CD14-positive monocyte (primary cell): ENCODE measurements around the gene IFNA1. TPM values are rescaled to one million over a fixed set of nuclear protein-coding genes. Genes with fewer than 3 reads are reported as not detected.

Source experiments
- DNase-seq, 3 donors: peaks; one replicate each; pipeline ENCODE4 v3.0.0-alpha.2; 2011 to 2022
- H2AFZ ChIP-seq: 2 replicates; pipeline ENCODE4 v1.6.0; 2012; ENCODE audit warnings: mild to moderate bottlenecking, low read depth, low read length, inconsistent platforms; ENCODE audit not compliant: insufficient read depth, poor library complexity, severe bottlenecking
- H3K27ac ChIP-seq, 2 donors: 1 replicate in 1 of 2; 2 replicates in 1 of 2; pipeline ENCODE4 v1.5.1; 2012 to 2013; ENCODE audit warnings: low read length in 2 of 2, control low read depth in 1 of 2, inconsistent platforms in 1 of 2, low read depth in 1 of 2, mild to moderate bottlenecking in 1 of 2
- H3K27me3 ChIP-seq, 2 donors: one replicate each; pipeline versions ENCODE4 v1.6.0 to v1.6.1; 2011 to 2013; ENCODE audit warnings: low read length in 2 of 2; ENCODE audit not compliant: control insufficient read depth in 2 of 2, insufficient read depth in 2 of 2
- H3K36me3 ChIP-seq, 2 donors: replicated peaks in 1 of 2; 1 replicate in 1 of 2; 2 replicates in 1 of 2; pipeline versions ENCODE4 v1.5.1 to v1.6.1; 2012 to 2013; ENCODE audit warnings: low read length in 2 of 2, control low read depth in 1 of 2, inconsistent platforms in 1 of 2, mild to moderate bottlenecking in 1 of 2; ENCODE audit not compliant: insufficient read depth in 2 of 2, control insufficient read depth in 1 of 2
- H3K4me1 ChIP-seq, 2 donors: 1 replicate in 1 of 2; 2 replicates in 1 of 2; pipeline versions ENCODE4 v1.5.1 to v1.6.1; 2012 to 2013; ENCODE audit warnings: low read length in 2 of 2, control low read depth in 1 of 2, inconsistent platforms in 1 of 2, mild to moderate bottlenecking in 1 of 2, moderate library complexity in 1 of 2; ENCODE audit not compliant: insufficient read depth in 2 of 2, control insufficient read depth in 1 of 2
- H3K4me2 ChIP-seq: replicated peaks from 2 replicates; pipeline ENCODE3; 2012; ENCODE audit warnings: low read length, moderate library complexity, mild to moderate bottlenecking; ENCODE audit not compliant: poor library complexity, severe bottlenecking; ENCODE audit errors: extremely low read depth
- H3K4me3 ChIP-seq, 3 experiments: fragments of 200-600 bp in 1 of 3; sonication (generic) in 1 of 3; replicated peaks in 1 of 3; 1 replicate in 2 of 3; 2 replicates in 1 of 3; pipeline ENCODE4 v1.5.1; 2011 to 2013; ENCODE audit warnings: low read length in 3 of 3, mild to moderate bottlenecking in 3 of 3, control low read depth in 2 of 3, low read depth in 2 of 3, inconsistent platforms in 1 of 3, moderate library complexity in 1 of 3
- H3K79me2 ChIP-seq: 2 replicates; pipeline ENCODE4 v1.6.0; 2012; ENCODE audit warnings: mild to moderate bottlenecking, control low read depth, inconsistent platforms, low read length, moderate library complexity; ENCODE audit not compliant: insufficient read depth
- H3K9ac ChIP-seq: 2 replicates; pipeline ENCODE4 v1.6.0; 2017; ENCODE audit warnings: low read length, mild to moderate bottlenecking; ENCODE audit not compliant: insufficient read depth, poor library complexity, severe bottlenecking
- H3K9me3 ChIP-seq, 2 donors: replicated peaks in 1 of 2; 1 replicate in 1 of 2; 2 replicates in 1 of 2; pipeline versions ENCODE4 v1.5.1 to v1.6.1; 2012 to 2013; ENCODE audit warnings: low read length in 2 of 2, control low read depth in 1 of 2; ENCODE audit not compliant: control insufficient read depth in 1 of 2, insufficient read depth in 1 of 2
- H4K20me1 ChIP-seq: 2 replicates; pipeline ENCODE4 v1.6.0; 2012; ENCODE audit warnings: mild to moderate bottlenecking, low read length, control low read depth, moderate library complexity; ENCODE audit not compliant: insufficient read depth
- H3K27ac Mint-ChIP-seq, 7 donors: one replicate each; pipeline ENCODE4 v1.8.0; 2020; ENCODE audit warnings: mild to moderate bottlenecking in 7 of 7, mixed read lengths in 7 of 7, moderate library complexity in 6 of 7, inconsistent platforms in 2 of 7
- H3K27me3 Mint-ChIP-seq, 3 donors: one replicate each; pipeline ENCODE4 v1.8.0; 2021 to 2022; ENCODE audit warnings: low read depth in 3 of 3, mild to moderate bottlenecking in 3 of 3, mixed read lengths in 3 of 3, moderate library complexity in 3 of 3, inconsistent platforms in 1 of 3
- H3K36me3 Mint-ChIP-seq, 2 donors: one replicate each; pipeline ENCODE4 v1.8.0; 2020; ENCODE audit warnings: mixed read lengths in 2 of 2, inconsistent platforms in 1 of 2, mild to moderate bottlenecking in 1 of 2
- H3K4me1 Mint-ChIP-seq: one replicate; pipeline ENCODE4 v1.8.0; 2020; ENCODE audit warnings: mild to moderate bottlenecking, mixed read lengths
- H3K4me3 Mint-ChIP-seq, 2 donors: one replicate each; pipeline ENCODE4 v1.8.0; 2020; ENCODE audit warnings: mild to moderate bottlenecking in 2 of 2, mixed read lengths in 2 of 2, moderate library complexity in 1 of 2
- H3K9me3 Mint-ChIP-seq, 7 donors: one replicate each; pipeline ENCODE4 v1.8.0; 2020 to 2022; ENCODE audit warnings: mixed read lengths in 7 of 7, mild to moderate bottlenecking in 6 of 7, moderate library complexity in 6 of 7, inconsistent platforms in 2 of 7
- whole genome bisulfite sequencing: methylation state at CpG from one replicate; pipeline ENCODE4 v1.1.5; 2013; ENCODE audit warnings: missing lambda C conversion rate; ENCODE audit not compliant: insufficient coverage; 5-methylcytosine and 5-hydroxymethylcytosine counted together
- intact Hi-C, 2 donors: fragments of 100-400 bp; cut with micrococcal nuclease; formaldehyde crosslinking; loops; one replicate each; pipeline versions ENCODE4 v1.15.0 to v1.15.1; 2023
- polyA plus RNA-seq, 3 donors: library from polyadenylated mRNA; depleted of rRNA in 1 of 3; unstranded in 2 of 3; stranded (reverse) in 1 of 3; fragments of 300-500 nt in 2 of 3; fragments of >200 nt in 1 of 3; fragmentation: Illumina TruSeq in 2 of 3; gene quantifications; 1 replicate in 2 of 3; 2 replicates in 1 of 3; pipeline ENCODE4 v1.2.3, GENCODE V29; 2012 to 2021
- TF ChIP-seq, protein P1 (sequence below): fragments of 200-600 bp; IDR thresholded peaks from one replicate; pipeline ENCODE4 v1.8.0; 2022; ENCODE audit warnings: antibody characterized with exemption, mild to moderate bottlenecking

IFNA1 gene
- polyA plus RNA-seq, 3 donors = not detected

DNA sequence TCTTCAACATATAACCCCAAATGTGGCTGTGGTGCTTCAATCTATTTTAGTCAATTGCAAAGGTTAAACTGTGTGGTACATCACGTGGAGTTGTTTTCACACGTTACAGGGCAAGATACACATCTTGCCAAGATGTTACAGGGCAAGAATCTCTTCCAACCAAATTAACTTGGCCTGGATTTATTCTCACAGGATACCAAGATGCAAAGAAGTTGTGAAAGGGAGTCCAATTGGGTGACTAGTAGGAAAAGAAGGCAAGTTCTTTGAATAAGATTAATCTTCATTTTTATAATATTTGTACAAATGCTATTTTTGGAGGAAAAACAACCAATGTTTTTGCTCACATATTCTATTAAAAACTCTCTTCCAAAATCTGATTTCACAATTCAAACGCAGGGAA, 36.1 kb upstream of the IFNA1 start:
- Histone ChIP-seq H3K36me3 (no peaks in the 10 kb centered on the region), H3K79me2 (no peaks in the 10 kb centered on the region), H4K20me1 (no peaks in the 10 kb centered on the region), H3K27ac (no peak overlapping the region), H3K4me1 (peaks cover 8 to 11% of the 10 kb centered on the region in 2 donors), H3K9me3 (peaks cover 0 to 10% of the 10 kb centered on the region in 2 donors), H3K27me3 (peaks cover 50 to 52% of the 10 kb centered on the region in 2 donors), H3K4me3 (no peak overlapping the region), H2AFZ (no peak overlapping the region), H3K9ac (no peak overlapping the region), H3K4me2 (no peak overlapping the region)
- Mint-ChIP-seq H3K27ac (no peak overlapping the region), H3K9me3 (peaks cover 0 to 7% (median 2%) of the 10 kb centered on the region in 7 donors), H3K4me3 (peak overlapping the region in 1 of 2 donors; percentile 40), H3K27me3 (peaks cover 40 to 52% (median 51%) of the 10 kb centered on the region in 3 donors), H3K4me1 (peaks cover 17% of the 10 kb centered on the region), H3K36me3 (peaks cover 0 to 3% of the 10 kb centered on the region in 2 donors)
- TF ChIP-seq, protein P1, sequence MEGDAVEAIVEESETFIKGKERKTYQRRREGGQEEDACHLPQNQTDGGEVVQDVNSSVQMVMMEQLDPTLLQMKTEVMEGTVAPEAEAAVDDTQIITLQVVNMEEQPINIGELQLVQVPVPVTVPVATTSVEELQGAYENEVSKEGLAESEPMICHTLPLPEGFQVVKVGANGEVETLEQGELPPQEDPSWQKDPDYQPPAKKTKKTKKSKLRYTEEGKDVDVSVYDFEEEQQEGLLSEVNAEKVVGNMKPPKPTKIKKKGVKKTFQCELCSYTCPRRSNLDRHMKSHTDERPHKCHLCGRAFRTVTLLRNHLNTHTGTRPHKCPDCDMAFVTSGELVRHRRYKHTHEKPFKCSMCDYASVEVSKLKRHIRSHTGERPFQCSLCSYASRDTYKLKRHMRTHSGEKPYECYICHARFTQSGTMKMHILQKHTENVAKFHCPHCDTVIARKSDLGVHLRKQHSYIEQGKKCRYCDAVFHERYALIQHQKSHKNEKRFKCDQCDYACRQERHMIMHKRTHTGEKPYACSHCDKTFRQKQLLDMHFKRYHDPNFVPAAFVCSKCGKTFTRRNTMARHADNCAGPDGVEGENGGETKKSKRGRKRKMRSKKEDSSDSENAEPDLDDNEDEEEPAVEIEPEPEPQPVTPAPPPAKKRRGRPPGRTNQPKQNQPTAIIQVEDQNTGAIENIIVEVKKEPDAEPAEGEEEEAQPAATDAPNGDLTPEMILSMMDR = no peak
- no peak for DNase-seq
- WGBS = no CpG with 5 or more reads among the region's 3 CpGs
- intact Hi-C loops = no loop called here

DNA sequence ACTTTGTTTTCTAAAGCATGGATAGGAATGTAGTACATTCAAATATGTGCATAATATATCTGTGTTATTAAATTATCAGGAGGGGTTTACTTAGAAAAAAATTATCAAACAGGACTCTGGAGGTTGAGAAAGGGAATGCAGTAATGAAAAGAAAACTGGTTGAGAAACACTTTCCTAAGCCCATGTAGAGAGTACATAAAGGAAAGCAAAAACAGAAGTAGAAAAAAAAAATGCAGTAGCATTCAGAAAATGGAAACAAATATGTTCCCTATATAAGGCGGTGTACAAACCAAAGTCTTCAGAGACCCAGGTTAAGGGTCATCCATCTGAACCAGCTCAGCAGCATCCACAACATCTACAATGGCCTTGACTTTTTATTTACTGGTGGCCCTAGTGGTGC, 31.4 kb upstream of the IFNA1 start, which contains the start of gene IFNA8:
TSS of gene IFNA8 (plus strand) at position 301 of the 400 bp plus-strand sequence. CDS start at position 361, 60 bp downstream.
- Histone ChIP-seq H3K79me2 (no peaks in the 10 kb centered on the region), H3K27me3 (peaks cover 11 to 13% of the 10 kb centered on the region in 2 donors), H3K27ac (no peak within 1 kb of the TSS), H3K4me2 (no peak within 1 kb of the TSS), H2AFZ (no peak within 1 kb of the TSS), H3K36me3 (no peaks in the 10 kb centered on the region), H3K9me3 (no peaks in the 10 kb centered on the region), H3K9ac (no peak within 1 kb of the TSS), H3K4me3 (no peak within 1 kb of the TSS), H3K4me1 (peaks cover 0 to 6% of the 10 kb centered on the region in 2 donors), H4K20me1 (no peaks in the 10 kb centered on the region)
- H3K27me3 Mint-ChIP-seq = peaks cover 5 to 16% (median 12%) of the 10 kb centered on the region in 3 donors
- H3K4me1 Mint-ChIP-seq = peaks cover 20% of the 10 kb centered on the region
- no peak within 1 kb of the TSS for H3K4me3 Mint-ChIP-seq
- no peak for DNase-seq
- no peaks in the 10 kb centered on the region for H3K36me3 Mint-ChIP-seq
- 33% methylated on average over 1 of the region's 1 CpG for WGBS
- intact Hi-C loops = no loop called here
- no peak within 1 kb of the TSS for H3K27ac Mint-ChIP-seq
- TF ChIP-seq, protein P1 = no peak
- H3K9me3 Mint-ChIP-seq = no peaks in the 10 kb centered on the region
